Peyer's patch (tissue), 4 donors: ENCODE data around the gene LILRB2.

ENCODE experiments used
- CTCF ChIP-seq, 6 experiments: fragments of 450-650 bp in 4 of 6; fragments of 200-600 bp in 2 of 6; sonication (generic) in 1 of 6; IDR thresholded peaks; one replicate each; pipeline ENCODE4 v1.5.1; 2017 to 2019; ENCODE audit warnings: antibody characterized with exemption in 6 of 6, mild to moderate bottlenecking in 3 of 6, moderate library complexity in 1 of 6
- POLR2A ChIP-seq, 2 donors: fragments of 450-650 bp; IDR thresholded peaks; one replicate each; pipeline ENCODE4 v1.5.1; 2017; ENCODE audit warnings: antibody characterized with exemption in 2 of 2, mild to moderate bottlenecking in 2 of 2, moderate library complexity in 2 of 2

- TF ChIP-seq CTCF (IDR thresholded peaks at IDR 0.05): no peak
- no peak for TF ChIP-seq POLR2A (IDR thresholded peaks at IDR 0.05)
These were observed 16.9 kb upstream of the LILRB2 start for GRCh38 chr19:54297759-54298305.
